Adipocyte (in vitro differentiated cells): Measurements from ENCODE around the gene EMX1.
"Not testable (repeated sequence)": the region's sequence is repeated elsewhere in the genome, so short reads cannot be mapped to it uniquely, and the experiment has no call there.

Source experiments
- DNase-seq: peaks from one replicate; pipeline ENCODE4 v3.0.0-alpha.2; 2015; ENCODE audit warnings: low read depth
- H3K27me3 ChIP-seq: replicated peaks from 2 replicates; pipeline ENCODE4 v1.7.0; 2013; ENCODE audit warnings: mild to moderate bottlenecking, low read length, moderate library complexity; ENCODE audit not compliant: control insufficient read depth, insufficient read depth
- H3K36me3 ChIP-seq: 2 replicates; pipeline ENCODE4 v1.7.0; 2013; ENCODE audit warnings: low read length, mild to moderate bottlenecking, moderate library complexity; ENCODE audit not compliant: control insufficient read depth, insufficient read depth, severe bottlenecking
- H3K4me1 ChIP-seq: 2 replicates; pipeline ENCODE4 v1.7.0; 2013; ENCODE audit warnings: mild to moderate bottlenecking, low read length, moderate library complexity; ENCODE audit not compliant: control insufficient read depth, insufficient read depth
- H3K4me3 ChIP-seq: 2 replicates; pipeline ENCODE4 v1.7.0; 2013; ENCODE audit warnings: mild to moderate bottlenecking, low read length, moderate library complexity
- H3K9ac ChIP-seq: 2 replicates; pipeline ENCODE4 v1.7.0; 2013; ENCODE audit warnings: mild to moderate bottlenecking, low read length, moderate library complexity
- H3K9me3 ChIP-seq: 2 replicates; pipeline ENCODE4 v1.7.0; 2013; ENCODE audit warnings: mild to moderate bottlenecking, low read length, moderate library complexity; ENCODE audit not compliant: control insufficient read depth

Gene EMX1

GRCh38 chr2:72892506-72893173 is 24.7 kb upstream of the EMX1 start:
- H3K27me3 ChIP-seq = peaks cover 24% of the 10 kb centered on the region

GRCh38 chr2:72893594-72894319 is 23.6 kb upstream of the EMX1 start:
- no peak overlapping the region for H3K9ac ChIP-seq
- H3K27me3 ChIP-seq = peaks cover 24% of the 10 kb centered on the region
- peaks cover 21% of the 10 kb centered on the region for H3K4me1 ChIP-seq
- peak; percentile 82 for DNase-seq
- H3K9me3 ChIP-seq = no peaks in the 10 kb centered on the region
- H3K36me3 ChIP-seq = peaks cover 10% of the 10 kb centered on the region
- no peak overlapping the region for H3K4me3 ChIP-seq

More at GRCh38 chr2:72892506-72893173, 24.7 kb upstream of the EMX1 start:
- peaks cover 10% of the 10 kb centered on the region for H3K36me3 ChIP-seq
- no peak overlapping the region for H3K9ac ChIP-seq
- H3K9me3 ChIP-seq = no peaks in the 10 kb centered on the region
- H3K4me3 ChIP-seq = no peak overlapping the region
- DNase-seq = peak; percentile 87
- peaks cover 30% of the 10 kb centered on the region for H3K4me1 ChIP-seq

- H3K4me3 ChIP-seq = no peak overlapping the region
- no peaks in the 10 kb centered on the region for H3K9me3 ChIP-seq
- DNase-seq = no peak
- H3K36me3 ChIP-seq = peaks cover 10% of the 10 kb centered on the region
- no peak overlapping the region for H3K9ac ChIP-seq
- H3K4me1 ChIP-seq = peaks cover 15% of the 10 kb centered on the region
- H3K27me3 ChIP-seq = peaks cover 28% of the 10 kb centered on the region
These were observed 22.8 kb upstream of the EMX1 start for GRCh38 chr2:72894514-72894913.

- H3K9ac ChIP-seq = no peak overlapping the region
- H3K36me3 ChIP-seq = peaks cover 10% of the 10 kb centered on the region
- H3K9me3 ChIP-seq = no peaks in the 10 kb centered on the region
- H3K4me1 ChIP-seq = peaks cover 15% of the 10 kb centered on the region
- DNase-seq = no peak
- no peak overlapping the region for H3K4me3 ChIP-seq
- peaks cover 35% of the 10 kb centered on the region for H3K27me3 ChIP-seq
These were observed 22.2 kb upstream of the EMX1 start for GRCh38 chr2:72895154-72895553.

- no peak for DNase-seq
- no peak overlapping the region for H3K9ac ChIP-seq
These were observed 21.5 kb upstream of the EMX1 start for GRCh38 chr2:72895759-72896281.

GRCh38 chr2:72896446-72896845 is 20.9 kb upstream of the EMX1 start:
- peaks cover 15% of the 10 kb centered on the region for H3K4me1 ChIP-seq
- H3K36me3 ChIP-seq = peaks cover 6% of the 10 kb centered on the region
- no peaks in the 10 kb centered on the region for H3K9me3 ChIP-seq
- no peak overlapping the region for H3K4me3 ChIP-seq
- peaks cover 47% of the 10 kb centered on the region for H3K27me3 ChIP-seq
- no peak for DNase-seq
- no peak overlapping the region for H3K9ac ChIP-seq

More at GRCh38 chr2:72895759-72896281, 21.5 kb upstream of the EMX1 start:
- no peak overlapping the region for H3K4me3 ChIP-seq
- H3K36me3 ChIP-seq = peaks cover 10% of the 10 kb centered on the region
- H3K4me1 ChIP-seq = peaks cover 15% of the 10 kb centered on the region
- H3K9me3 ChIP-seq = no peaks in the 10 kb centered on the region
- peaks cover 42% of the 10 kb centered on the region for H3K27me3 ChIP-seq

GRCh38 chr2:72897785-72898584 is 19.3 kb upstream of the EMX1 start:
- no peaks in the 10 kb centered on the region for H3K9me3 ChIP-seq
- H3K4me3 ChIP-seq = no peak overlapping the region
- peaks cover 13% of the 10 kb centered on the region for H3K4me1 ChIP-seq
- peaks cover 63% of the 10 kb centered on the region for H3K27me3 ChIP-seq
- DNase-seq = no peak
- no peak overlapping the region for H3K9ac ChIP-seq
- no peaks in the 10 kb centered on the region for H3K36me3 ChIP-seq

GRCh38 chr2:72898585-72898906 is 18.8 kb upstream of the EMX1 start:
- H3K9ac ChIP-seq = no peak overlapping the region
- H3K27me3 ChIP-seq = peaks cover 68% of the 10 kb centered on the region

GRCh38 chr2:72900191-72900825 is 17.0 kb upstream of the EMX1 start:
- DNase-seq = no peak
- Histone ChIP-seq H3K27me3 (peaks cover 74% of the 10 kb centered on the region), H3K9ac (no peak overlapping the region), H3K4me1 (peaks cover 9% of the 10 kb centered on the region), H3K4me3 (no peak overlapping the region), H3K36me3 (no peaks in the 10 kb centered on the region), H3K9me3 (no peaks in the 10 kb centered on the region)

More at GRCh38 chr2:72898585-72898906, 18.8 kb upstream of the EMX1 start:
- no peaks in the 10 kb centered on the region for H3K9me3 ChIP-seq
- DNase-seq = no peak
- H3K4me3 ChIP-seq = no peak overlapping the region
- no peaks in the 10 kb centered on the region for H3K36me3 ChIP-seq
- H3K4me1 ChIP-seq = peaks cover 9% of the 10 kb centered on the region

- H3K27me3 ChIP-seq = peaks cover 74% of the 10 kb centered on the region
- no peak overlapping the region for H3K4me3 ChIP-seq
- H3K9ac ChIP-seq = no peak overlapping the region
- H3K36me3 ChIP-seq = no peaks in the 10 kb centered on the region
- DNase-seq = no peak
- peaks cover 6% of the 10 kb centered on the region for H3K9me3 ChIP-seq
- H3K4me1 ChIP-seq = no peaks in the 10 kb centered on the region
These were observed 15.9 kb upstream of the EMX1 start for GRCh38 chr2:72901426-72901825.

GRCh38 chr2:72907369-72907768 is 9.9 kb upstream of the EMX1 start:
- peaks cover 91% of the 10 kb centered on the region for H3K27me3 ChIP-seq
- not testable (repeated sequence) for H3K36me3 ChIP-seq, H3K9ac ChIP-seq, H3K9me3 ChIP-seq, H3K4me3 ChIP-seq, DNase-seq, H3K4me1 ChIP-seq
